DND-41 (cell line): ENCODE results near the gene PRPF6.

Source experiments
- ATAC-seq: fragments of 200-7000 bp; cut with Tn5 transposase; 3 replicates; pipeline ENCODE4 v1.9.1; 2021; ENCODE audit warnings: low read depth; ENCODE audit not compliant: insufficient read depth
- DNase-seq: peaks from one replicate; pipeline ENCODE4 v3.0.0-alpha.2; 2020
- H2AFZ ChIP-seq: 2 replicates; pipeline ENCODE4 v1.6.0; 2012; ENCODE audit warnings: low read depth, low read length
- H3K27ac ChIP-seq: 2 replicates; pipeline ENCODE4 v1.5.1; 2012; ENCODE audit warnings: low read length, inconsistent platforms
- H3K27me3 ChIP-seq: fragments of 200-600 bp; sonication (generic); 2 replicates; pipeline ENCODE4 v1.6.0; 2012; ENCODE audit warnings: low read length, mild to moderate bottlenecking, inconsistent platforms; ENCODE audit not compliant: insufficient read depth, poor library complexity
- H3K36me3 ChIP-seq: 2 replicates; pipeline ENCODE4 v1.5.1; 2012; ENCODE audit warnings: low read length, inconsistent platforms; ENCODE audit not compliant: insufficient read depth
- H3K4me1 ChIP-seq: 2 replicates; pipeline ENCODE4 v1.5.1; 2012; ENCODE audit warnings: mild to moderate bottlenecking, low read length; ENCODE audit not compliant: insufficient read depth
- H3K4me2 ChIP-seq: 2 replicates; pipeline ENCODE4 v1.6.0; 2012; ENCODE audit warnings: mild to moderate bottlenecking, moderate library complexity, low read length, inconsistent platforms; ENCODE audit not compliant: insufficient read depth
- H3K4me3 ChIP-seq, 2 experiments: fragments of 200-600 bp in 1 of 2; shearing (Covaris generic) in 1 of 2; 2 replicates each; pipeline ENCODE4 v1.5.1; 2012 to 2016; ENCODE audit warnings: inconsistent platforms in 2 of 2, low read length in 2 of 2, mild to moderate bottlenecking in 2 of 2, low read depth in 1 of 2, moderate library complexity in 1 of 2
- H3K79me2 ChIP-seq: 2 replicates; pipeline ENCODE4 v1.6.0; 2012; ENCODE audit warnings: low read length, inconsistent platforms; ENCODE audit not compliant: insufficient read depth
- H3K9ac ChIP-seq: 2 replicates; pipeline ENCODE4 v1.6.0; 2012; ENCODE audit warnings: low read depth, mild to moderate bottlenecking, inconsistent platforms, low read length, moderate library complexity
- H3K9me3 ChIP-seq: 2 replicates; pipeline ENCODE4 v1.5.1; 2012; ENCODE audit warnings: low read length, moderate library complexity, mild to moderate bottlenecking, inconsistent platforms; ENCODE audit not compliant: insufficient read depth, severe bottlenecking
- H4K20me1 ChIP-seq: 2 replicates; pipeline ENCODE4 v1.6.0; 2012; ENCODE audit warnings: low read length; ENCODE audit not compliant: insufficient read depth
- EZH2 ChIP-seq: IDR thresholded peaks from 3 replicates; pipeline ENCODE4 v1.6.1; 2012; ENCODE audit warnings: borderline replicate concordance, low read depth, mild to moderate bottlenecking, moderate library complexity, low read length, inconsistent platforms; ENCODE audit not compliant: severe bottlenecking
- TF ChIP-seq, protein P1 (sequence below): IDR thresholded peaks from 2 replicates; pipeline ENCODE4 v1.5.1; 2012; ENCODE audit warnings: borderline replicate concordance, low read length, moderate library complexity, mild to moderate bottlenecking; ENCODE audit not compliant: poor library complexity, severe bottlenecking; ENCODE audit errors: extremely low read depth

Gene PRPF6

DNA sequence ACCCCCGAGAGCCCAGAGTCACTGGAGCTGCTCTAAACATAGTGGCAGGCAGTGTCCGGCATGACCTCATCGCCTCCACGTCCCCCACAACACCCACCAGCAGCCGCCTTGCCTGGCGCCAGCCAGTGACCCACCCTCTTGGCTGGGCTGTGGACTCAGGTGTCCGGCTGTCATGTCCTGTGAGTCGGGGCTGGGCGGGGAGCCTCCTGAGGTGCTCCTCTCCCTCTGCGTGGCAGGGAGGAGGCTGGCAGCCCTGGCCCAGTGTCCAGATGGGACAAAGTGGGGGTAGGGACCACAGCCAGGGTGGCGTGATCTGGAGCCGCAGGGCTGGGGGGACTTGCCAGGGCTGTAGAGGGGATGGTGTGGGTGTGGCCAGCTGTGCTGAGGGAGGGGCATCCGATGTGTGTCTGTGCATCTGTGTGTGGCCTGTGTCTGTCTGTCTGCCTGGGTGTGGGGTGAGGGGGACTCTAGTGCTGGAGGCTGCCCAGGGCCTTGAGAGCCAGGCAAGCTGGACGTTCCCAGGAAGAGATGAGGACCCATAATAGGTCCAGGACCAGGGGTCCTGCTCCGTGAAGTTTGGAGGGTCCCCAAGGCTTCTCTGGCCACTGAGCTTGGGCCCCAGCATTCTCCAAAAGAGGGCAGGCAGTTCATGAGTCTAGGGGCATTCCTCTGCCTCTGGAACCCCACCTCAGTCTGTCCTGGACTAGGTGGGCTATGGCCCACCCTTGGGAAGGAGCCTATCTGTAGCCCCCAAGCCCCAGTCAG, 70.8 kb downstream of the PRPF6 start:
- no peak for ATAC-seq
- Histone ChIP-seq H3K4me2 (no peak overlapping the region), H3K27ac (no peak overlapping the region), H3K79me2 (no peaks in the 10 kb centered on the region), H3K9me3 (no peaks in the 10 kb centered on the region), H4K20me1 (no peaks in the 10 kb centered on the region), H3K4me1 (no peaks in the 10 kb centered on the region), H2AFZ (no peak overlapping the region), H3K27me3 (no peaks in the 10 kb centered on the region), H3K36me3 (no peaks in the 10 kb centered on the region), H3K4me3 (no peak overlapping the region), H3K9ac (no peak overlapping the region)
- TF ChIP-seq, protein P1, sequence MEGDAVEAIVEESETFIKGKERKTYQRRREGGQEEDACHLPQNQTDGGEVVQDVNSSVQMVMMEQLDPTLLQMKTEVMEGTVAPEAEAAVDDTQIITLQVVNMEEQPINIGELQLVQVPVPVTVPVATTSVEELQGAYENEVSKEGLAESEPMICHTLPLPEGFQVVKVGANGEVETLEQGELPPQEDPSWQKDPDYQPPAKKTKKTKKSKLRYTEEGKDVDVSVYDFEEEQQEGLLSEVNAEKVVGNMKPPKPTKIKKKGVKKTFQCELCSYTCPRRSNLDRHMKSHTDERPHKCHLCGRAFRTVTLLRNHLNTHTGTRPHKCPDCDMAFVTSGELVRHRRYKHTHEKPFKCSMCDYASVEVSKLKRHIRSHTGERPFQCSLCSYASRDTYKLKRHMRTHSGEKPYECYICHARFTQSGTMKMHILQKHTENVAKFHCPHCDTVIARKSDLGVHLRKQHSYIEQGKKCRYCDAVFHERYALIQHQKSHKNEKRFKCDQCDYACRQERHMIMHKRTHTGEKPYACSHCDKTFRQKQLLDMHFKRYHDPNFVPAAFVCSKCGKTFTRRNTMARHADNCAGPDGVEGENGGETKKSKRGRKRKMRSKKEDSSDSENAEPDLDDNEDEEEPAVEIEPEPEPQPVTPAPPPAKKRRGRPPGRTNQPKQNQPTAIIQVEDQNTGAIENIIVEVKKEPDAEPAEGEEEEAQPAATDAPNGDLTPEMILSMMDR: no peak
- no peak for TF ChIP-seq EZH2
- DNase-seq: no peak

DNA sequence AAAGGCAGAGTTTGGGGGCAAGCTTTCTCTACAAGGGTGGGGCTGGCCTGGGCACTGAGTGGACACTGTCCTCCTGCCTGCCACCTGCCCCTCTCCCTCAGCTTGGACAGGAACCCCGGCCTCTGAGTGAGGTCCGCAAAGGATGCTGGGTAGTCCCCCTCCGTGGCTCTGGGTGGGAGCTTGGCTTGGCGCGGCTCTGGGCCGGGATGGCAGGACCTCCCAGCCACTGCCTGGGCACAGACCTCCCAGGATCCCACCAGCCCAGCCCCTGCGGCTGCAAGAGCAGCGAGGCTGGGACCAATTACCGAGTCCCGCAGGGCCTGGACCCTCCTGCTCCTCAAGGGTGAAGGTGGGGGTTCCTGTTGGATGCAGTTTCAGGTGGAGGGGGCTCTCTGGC, 71.4 kb downstream of the PRPF6 start:
- Histone ChIP-seq H3K4me3 (no peak overlapping the region), H3K4me1 (no peaks in the 10 kb centered on the region), H3K4me2 (no peak overlapping the region), H3K27me3 (no peaks in the 10 kb centered on the region), H4K20me1 (no peaks in the 10 kb centered on the region), H3K9me3 (no peaks in the 10 kb centered on the region), H3K36me3 (no peaks in the 10 kb centered on the region), H3K9ac (no peak overlapping the region), H3K79me2 (no peaks in the 10 kb centered on the region), H3K27ac (no peak overlapping the region), H2AFZ (no peak overlapping the region)
- no peak for DNase-seq
- TF ChIP-seq, protein P1: no peak
- no peak for TF ChIP-seq EZH2
- no peak for ATAC-seq

DNA sequence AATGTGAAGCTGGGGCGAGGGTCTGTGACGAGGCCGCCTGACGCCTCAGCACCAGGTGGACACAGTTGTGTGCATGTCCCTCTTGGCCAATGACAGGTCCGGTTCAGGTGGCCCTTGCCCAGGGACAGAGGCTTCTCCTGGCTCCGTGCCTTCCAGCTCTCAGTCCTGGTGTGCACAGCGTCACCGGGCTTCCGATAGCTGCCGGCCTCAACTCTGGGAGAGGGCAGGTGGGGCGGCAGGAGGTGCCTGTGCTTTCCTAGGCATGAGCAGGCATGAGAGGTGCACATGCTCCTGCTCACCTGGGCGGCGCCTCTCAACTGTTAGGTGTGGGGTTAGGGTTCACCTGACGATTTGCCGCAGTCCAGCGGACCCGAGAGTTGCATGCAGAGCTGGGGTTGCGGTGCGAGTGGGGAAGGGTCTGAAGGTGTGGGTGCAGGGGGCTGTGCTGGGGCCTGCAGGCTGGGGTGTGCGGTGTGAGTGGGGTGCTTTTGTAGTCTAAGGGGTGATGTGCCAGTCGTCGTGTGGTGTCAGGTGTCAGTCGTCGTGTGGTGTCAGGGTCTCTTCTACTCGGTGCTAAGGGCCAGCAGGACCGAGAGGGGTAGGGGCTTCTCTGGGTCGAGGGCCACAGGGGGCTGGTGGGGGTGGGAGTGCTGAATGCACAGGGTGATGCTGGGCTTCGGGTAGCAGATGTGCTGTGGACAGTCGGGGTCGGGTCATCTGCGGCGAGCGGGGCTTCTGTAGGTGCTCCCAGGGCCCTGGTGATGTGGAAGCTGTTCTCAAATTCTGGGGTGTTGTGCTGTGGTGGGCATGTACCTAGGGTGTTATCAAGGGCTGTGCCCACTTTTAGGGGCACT, 72.3 kb downstream of the PRPF6 start:
- no peak for DNase-seq
- H4K20me1 ChIP-seq: no peaks in the 10 kb centered on the region
- H3K9me3 ChIP-seq: no peaks in the 10 kb centered on the region
- H3K79me2 ChIP-seq: no peaks in the 10 kb centered on the region
- no peak overlapping the region for H3K4me3 ChIP-seq
- H3K27me3 ChIP-seq: no peaks in the 10 kb centered on the region
- H2AFZ ChIP-seq: no peak overlapping the region
- TF ChIP-seq, protein P1: no peak
- no peak for TF ChIP-seq EZH2
- H3K27ac ChIP-seq: no peak overlapping the region
- H3K9ac ChIP-seq: no peak overlapping the region
- ATAC-seq: no peak
- peaks cover 4% of the 10 kb centered on the region; the same call in 1 of the 2 replicates for H3K4me1 ChIP-seq
- no peaks in the 10 kb centered on the region for H3K36me3 ChIP-seq
- H3K4me2 ChIP-seq: no peak overlapping the region
